Measurements from ENCODE around the gene AGAP9.
"Not testable (repeated sequence)": the region's sequence is repeated elsewhere in the genome, so short reads cannot be mapped to it uniquely, and the experiment has no call there.

DNA sequence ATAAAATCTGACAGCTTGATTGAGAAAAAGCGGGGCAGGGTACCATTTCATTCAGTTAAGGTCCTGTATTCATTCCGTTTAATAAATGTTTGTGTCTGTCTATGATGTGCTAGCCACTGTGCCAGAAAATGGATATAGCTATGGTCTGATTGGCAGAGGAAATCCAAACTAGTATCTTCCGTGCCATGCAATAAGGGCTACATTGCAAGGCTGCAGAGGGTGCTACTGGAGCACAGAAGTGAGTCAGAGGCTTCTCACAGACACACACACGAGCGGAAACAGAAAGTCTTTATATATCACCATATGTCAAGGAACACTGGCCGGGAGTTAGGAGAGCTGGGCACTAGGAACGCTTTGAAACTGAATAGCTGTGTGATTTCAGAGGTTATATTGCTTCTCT is 29.3 kb upstream of the AGAP9 start:
- TF ChIP-seq, protein P1, sequence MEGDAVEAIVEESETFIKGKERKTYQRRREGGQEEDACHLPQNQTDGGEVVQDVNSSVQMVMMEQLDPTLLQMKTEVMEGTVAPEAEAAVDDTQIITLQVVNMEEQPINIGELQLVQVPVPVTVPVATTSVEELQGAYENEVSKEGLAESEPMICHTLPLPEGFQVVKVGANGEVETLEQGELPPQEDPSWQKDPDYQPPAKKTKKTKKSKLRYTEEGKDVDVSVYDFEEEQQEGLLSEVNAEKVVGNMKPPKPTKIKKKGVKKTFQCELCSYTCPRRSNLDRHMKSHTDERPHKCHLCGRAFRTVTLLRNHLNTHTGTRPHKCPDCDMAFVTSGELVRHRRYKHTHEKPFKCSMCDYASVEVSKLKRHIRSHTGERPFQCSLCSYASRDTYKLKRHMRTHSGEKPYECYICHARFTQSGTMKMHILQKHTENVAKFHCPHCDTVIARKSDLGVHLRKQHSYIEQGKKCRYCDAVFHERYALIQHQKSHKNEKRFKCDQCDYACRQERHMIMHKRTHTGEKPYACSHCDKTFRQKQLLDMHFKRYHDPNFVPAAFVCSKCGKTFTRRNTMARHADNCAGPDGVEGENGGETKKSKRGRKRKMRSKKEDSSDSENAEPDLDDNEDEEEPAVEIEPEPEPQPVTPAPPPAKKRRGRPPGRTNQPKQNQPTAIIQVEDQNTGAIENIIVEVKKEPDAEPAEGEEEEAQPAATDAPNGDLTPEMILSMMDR (IDR thresholded peaks at IDR 0.05): not testable (repeated sequence)
- not testable (repeated sequence) for TF ChIP-seq ZNF263 (CRISPR knock-in tag; IDR thresholded peaks at IDR 0.05; ENCODE audit: low read depth); ZNF416 (CRISPR knock-in tag; IDR thresholded peaks at IDR 0.05); TP53 (CRISPR knock-in tag; IDR thresholded peaks at IDR 0.05); NR2C2 (CRISPR knock-in tag; IDR thresholded peaks at IDR 0.05); NFATC4 (CRISPR knock-in tag; IDR thresholded peaks at IDR 0.05); ZNF121 (CRISPR knock-in tag; IDR thresholded peaks at IDR 0.05); ESRRA (CRISPR knock-in tag; IDR thresholded peaks at IDR 0.05; ENCODE audit: borderline replicate concordance); SMAD3 (CRISPR knock-in tag; IDR thresholded peaks at IDR 0.05; ENCODE audit: borderline replicate concordance)
- TF ChIP-seq, protein P2, sequence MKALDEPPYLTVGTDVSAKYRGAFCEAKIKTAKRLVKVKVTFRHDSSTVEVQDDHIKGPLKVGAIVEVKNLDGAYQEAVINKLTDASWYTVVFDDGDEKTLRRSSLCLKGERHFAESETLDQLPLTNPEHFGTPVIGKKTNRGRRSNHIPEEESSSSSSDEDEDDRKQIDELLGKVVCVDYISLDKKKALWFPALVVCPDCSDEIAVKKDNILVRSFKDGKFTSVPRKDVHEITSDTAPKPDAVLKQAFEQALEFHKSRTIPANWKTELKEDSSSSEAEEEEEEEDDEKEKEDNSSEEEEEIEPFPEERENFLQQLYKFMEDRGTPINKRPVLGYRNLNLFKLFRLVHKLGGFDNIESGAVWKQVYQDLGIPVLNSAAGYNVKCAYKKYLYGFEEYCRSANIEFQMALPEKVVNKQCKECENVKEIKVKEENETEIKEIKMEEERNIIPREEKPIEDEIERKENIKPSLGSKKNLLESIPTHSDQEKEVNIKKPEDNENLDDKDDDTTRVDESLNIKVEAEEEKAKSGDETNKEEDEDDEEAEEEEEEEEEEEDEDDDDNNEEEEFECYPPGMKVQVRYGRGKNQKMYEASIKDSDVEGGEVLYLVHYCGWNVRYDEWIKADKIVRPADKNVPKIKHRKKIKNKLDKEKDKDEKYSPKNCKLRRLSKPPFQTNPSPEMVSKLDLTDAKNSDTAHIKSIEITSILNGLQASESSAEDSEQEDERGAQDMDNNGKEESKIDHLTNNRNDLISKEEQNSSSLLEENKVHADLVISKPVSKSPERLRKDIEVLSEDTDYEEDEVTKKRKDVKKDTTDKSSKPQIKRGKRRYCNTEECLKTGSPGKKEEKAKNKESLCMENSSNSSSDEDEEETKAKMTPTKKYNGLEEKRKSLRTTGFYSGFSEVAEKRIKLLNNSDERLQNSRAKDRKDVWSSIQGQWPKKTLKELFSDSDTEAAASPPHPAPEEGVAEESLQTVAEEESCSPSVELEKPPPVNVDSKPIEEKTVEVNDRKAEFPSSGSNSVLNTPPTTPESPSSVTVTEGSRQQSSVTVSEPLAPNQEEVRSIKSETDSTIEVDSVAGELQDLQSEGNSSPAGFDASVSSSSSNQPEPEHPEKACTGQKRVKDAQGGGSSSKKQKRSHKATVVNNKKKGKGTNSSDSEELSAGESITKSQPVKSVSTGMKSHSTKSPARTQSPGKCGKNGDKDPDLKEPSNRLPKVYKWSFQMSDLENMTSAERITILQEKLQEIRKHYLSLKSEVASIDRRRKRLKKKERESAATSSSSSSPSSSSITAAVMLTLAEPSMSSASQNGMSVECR (CRISPR knock-in tag; IDR thresholded peaks at IDR 0.05; ENCODE audit: borderline replicate concordance): not testable (repeated sequence)
- TF ChIP-seq, protein P3, sequence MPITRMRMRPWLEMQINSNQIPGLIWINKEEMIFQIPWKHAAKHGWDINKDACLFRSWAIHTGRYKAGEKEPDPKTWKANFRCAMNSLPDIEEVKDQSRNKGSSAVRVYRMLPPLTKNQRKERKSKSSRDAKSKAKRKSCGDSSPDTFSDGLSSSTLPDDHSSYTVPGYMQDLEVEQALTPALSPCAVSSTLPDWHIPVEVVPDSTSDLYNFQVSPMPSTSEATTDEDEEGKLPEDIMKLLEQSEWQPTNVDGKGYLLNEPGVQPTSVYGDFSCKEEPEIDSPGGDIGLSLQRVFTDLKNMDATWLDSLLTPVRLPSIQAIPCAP (CRISPR knock-in tag; IDR thresholded peaks at IDR 0.05): not testable (repeated sequence)
- TF ChIP-seq, protein P4, sequence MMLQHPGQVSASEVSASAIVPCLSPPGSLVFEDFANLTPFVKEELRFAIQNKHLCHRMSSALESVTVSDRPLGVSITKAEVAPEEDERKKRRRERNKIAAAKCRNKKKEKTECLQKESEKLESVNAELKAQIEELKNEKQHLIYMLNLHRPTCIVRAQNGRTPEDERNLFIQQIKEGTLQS (CRISPR knock-in tag; conservative IDR thresholded peaks at IDR 0.05): not testable (repeated sequence)

Data from WTC11 (cell line).